Measurements from ENCODE around the gene TMEM158.

Gene TMEM158

DNA sequence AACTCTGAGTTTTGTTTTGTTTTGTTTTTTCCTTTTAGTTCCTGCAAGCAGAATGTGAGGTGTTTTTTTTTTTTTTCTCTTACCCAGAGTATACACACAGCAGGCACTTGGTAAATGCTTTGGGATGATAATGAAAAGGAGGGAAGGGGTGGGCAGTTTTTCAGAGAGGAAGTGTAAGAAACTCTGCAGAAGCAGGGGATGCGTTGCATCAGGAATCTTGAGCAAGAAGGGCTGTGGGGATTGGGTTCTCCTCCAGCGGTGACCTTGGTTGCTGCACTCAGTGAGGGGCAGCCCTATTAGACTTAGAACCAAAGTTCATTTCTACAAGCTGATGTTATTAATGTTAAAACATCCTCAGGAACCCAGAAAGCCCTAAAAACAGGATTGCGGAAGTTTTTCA is 32.2 kb upstream of the TMEM158 start:
- Histone ChIP-seq H4K20me1 (ENCODE audit: insufficient read depth, low read length) (no peaks in the 10 kb centered on the region), H3K79me2 (ENCODE audit: insufficient read depth, low read length) (no peaks in the 10 kb centered on the region), H3K4me3 (ENCODE audit: low read depth in 1 of 2, low read length in 2 of 2) (no peak overlapping the region), H3K4me2 (ENCODE audit: insufficient read depth, low read length) (no peak overlapping the region), H3K9me3 (ENCODE audit: insufficient read depth, low read length, severe bottlenecking) (no peaks in the 10 kb centered on the region), H3K27ac (ENCODE audit: low read length) (no peak overlapping the region), H3K4me1 (ENCODE audit: insufficient read depth, low read length) (no peaks in the 10 kb centered on the region), H3K9ac (ENCODE audit: low read depth, low read length) (no peak overlapping the region), H3K36me3 (ENCODE audit: insufficient read depth, low read length) (no peaks in the 10 kb centered on the region), H2AFZ (ENCODE audit: low read depth, low read length) (no peak overlapping the region), H3K27me3 (ENCODE audit: insufficient read depth, low read length, poor library complexity) (peaks cover 2% of the 10 kb centered on the region)
- ATAC-seq (ENCODE audit: insufficient read depth, low read depth): no peak
- TF ChIP-seq, protein P1, sequence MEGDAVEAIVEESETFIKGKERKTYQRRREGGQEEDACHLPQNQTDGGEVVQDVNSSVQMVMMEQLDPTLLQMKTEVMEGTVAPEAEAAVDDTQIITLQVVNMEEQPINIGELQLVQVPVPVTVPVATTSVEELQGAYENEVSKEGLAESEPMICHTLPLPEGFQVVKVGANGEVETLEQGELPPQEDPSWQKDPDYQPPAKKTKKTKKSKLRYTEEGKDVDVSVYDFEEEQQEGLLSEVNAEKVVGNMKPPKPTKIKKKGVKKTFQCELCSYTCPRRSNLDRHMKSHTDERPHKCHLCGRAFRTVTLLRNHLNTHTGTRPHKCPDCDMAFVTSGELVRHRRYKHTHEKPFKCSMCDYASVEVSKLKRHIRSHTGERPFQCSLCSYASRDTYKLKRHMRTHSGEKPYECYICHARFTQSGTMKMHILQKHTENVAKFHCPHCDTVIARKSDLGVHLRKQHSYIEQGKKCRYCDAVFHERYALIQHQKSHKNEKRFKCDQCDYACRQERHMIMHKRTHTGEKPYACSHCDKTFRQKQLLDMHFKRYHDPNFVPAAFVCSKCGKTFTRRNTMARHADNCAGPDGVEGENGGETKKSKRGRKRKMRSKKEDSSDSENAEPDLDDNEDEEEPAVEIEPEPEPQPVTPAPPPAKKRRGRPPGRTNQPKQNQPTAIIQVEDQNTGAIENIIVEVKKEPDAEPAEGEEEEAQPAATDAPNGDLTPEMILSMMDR (IDR thresholded peaks at IDR 0.05; ENCODE audit: borderline replicate concordance, extremely low read depth, low read length, poor library complexity, severe bottlenecking): no peak
- TF ChIP-seq EZH2 (IDR thresholded peaks at IDR 0.05; ENCODE audit: borderline replicate concordance, low read depth, low read length, severe bottlenecking): no peak
- DNase-seq: no peak

DNA sequence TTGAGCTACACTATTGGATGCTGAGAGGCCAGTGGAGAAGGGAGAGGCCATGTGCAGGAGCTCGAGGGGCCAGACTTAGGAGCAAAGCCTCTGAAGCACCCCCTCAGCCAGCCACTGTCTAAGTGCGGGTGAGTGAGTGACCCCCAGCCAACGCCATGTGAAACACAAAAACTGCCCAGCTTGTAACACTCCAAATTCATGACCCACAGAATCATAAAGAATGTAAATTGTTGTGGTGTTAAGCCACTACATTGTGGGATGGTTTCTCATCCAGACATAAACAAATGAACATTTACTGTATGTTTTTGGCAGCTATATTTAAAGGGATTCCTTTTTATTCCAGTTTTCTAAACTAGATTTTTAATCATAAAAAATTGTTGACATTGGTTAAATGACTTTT is 27.2 kb upstream of the TMEM158 start:
- DNase-seq (no peak), ATAC-seq (ENCODE audit: insufficient read depth, low read depth) (no peak)
- Histone ChIP-seq H3K36me3 (ENCODE audit: insufficient read depth, low read length) (no peaks in the 10 kb centered on the region), H3K79me2 (ENCODE audit: insufficient read depth, low read length) (no peaks in the 10 kb centered on the region), H2AFZ (ENCODE audit: low read depth, low read length) (no peak overlapping the region), H3K27ac (ENCODE audit: low read length) (no peak overlapping the region), H3K9ac (ENCODE audit: low read depth, low read length) (no peak overlapping the region), H3K27me3 (ENCODE audit: insufficient read depth, low read length, poor library complexity) (peaks cover 2% of the 10 kb centered on the region), H3K4me2 (ENCODE audit: insufficient read depth, low read length) (no peak overlapping the region), H3K4me3 (ENCODE audit: low read depth in 1 of 2, low read length in 2 of 2) (no peak overlapping the region), H3K4me1 (ENCODE audit: insufficient read depth, low read length) (no peaks in the 10 kb centered on the region), H4K20me1 (ENCODE audit: insufficient read depth, low read length) (no peaks in the 10 kb centered on the region), H3K9me3 (ENCODE audit: insufficient read depth, low read length, severe bottlenecking) (no peaks in the 10 kb centered on the region)
- no peak for TF ChIP-seq EZH2 (IDR thresholded peaks at IDR 0.05; ENCODE audit: borderline replicate concordance, low read depth, low read length, severe bottlenecking)
- TF ChIP-seq, protein P1 (IDR thresholded peaks at IDR 0.05; ENCODE audit: borderline replicate concordance, extremely low read depth, low read length, poor library complexity, severe bottlenecking): no peak

DNA sequence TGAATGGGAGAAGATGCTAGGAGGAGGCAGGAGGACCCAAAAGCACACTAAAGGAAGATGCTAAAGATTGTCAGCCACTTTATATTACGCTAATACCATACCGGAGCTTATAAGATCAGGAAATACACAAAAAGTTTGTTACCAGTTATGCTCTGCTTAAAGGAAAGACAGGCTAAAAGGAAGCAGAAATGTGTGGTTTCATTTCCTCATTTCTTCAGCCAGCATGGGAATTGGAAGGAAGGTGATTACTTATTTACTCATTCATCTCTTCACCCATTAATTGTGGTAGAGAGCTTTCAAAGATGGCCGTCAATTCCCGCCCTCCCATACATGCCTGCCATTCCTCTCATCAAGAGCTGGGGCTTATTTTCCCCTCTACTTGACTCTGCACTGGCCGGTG is 26.7 kb upstream of the TMEM158 start:
- Histone ChIP-seq H4K20me1 (ENCODE audit: insufficient read depth, low read length) (no peaks in the 10 kb centered on the region), H3K36me3 (ENCODE audit: insufficient read depth, low read length) (no peaks in the 10 kb centered on the region), H3K79me2 (ENCODE audit: insufficient read depth, low read length) (no peaks in the 10 kb centered on the region), H3K4me1 (ENCODE audit: insufficient read depth, low read length) (no peaks in the 10 kb centered on the region), H2AFZ (ENCODE audit: low read depth, low read length) (no peak overlapping the region), H3K27me3 (ENCODE audit: insufficient read depth, low read length, poor library complexity) (peaks cover 2% of the 10 kb centered on the region), H3K9ac (ENCODE audit: low read depth, low read length) (no peak overlapping the region), H3K27ac (ENCODE audit: low read length) (no peak overlapping the region), H3K4me3 (ENCODE audit: low read depth in 1 of 2, low read length in 2 of 2) (no peak overlapping the region), H3K4me2 (ENCODE audit: insufficient read depth, low read length) (no peak overlapping the region), H3K9me3 (ENCODE audit: insufficient read depth, low read length, severe bottlenecking) (no peaks in the 10 kb centered on the region)
- no peak for ATAC-seq (ENCODE audit: insufficient read depth, low read depth)
- no peak for DNase-seq
- no peak for TF ChIP-seq EZH2 (IDR thresholded peaks at IDR 0.05; ENCODE audit: borderline replicate concordance, low read depth, low read length, severe bottlenecking)
- TF ChIP-seq, protein P1 (IDR thresholded peaks at IDR 0.05; ENCODE audit: borderline replicate concordance, extremely low read depth, low read length, poor library complexity, severe bottlenecking): no peak

DNA sequence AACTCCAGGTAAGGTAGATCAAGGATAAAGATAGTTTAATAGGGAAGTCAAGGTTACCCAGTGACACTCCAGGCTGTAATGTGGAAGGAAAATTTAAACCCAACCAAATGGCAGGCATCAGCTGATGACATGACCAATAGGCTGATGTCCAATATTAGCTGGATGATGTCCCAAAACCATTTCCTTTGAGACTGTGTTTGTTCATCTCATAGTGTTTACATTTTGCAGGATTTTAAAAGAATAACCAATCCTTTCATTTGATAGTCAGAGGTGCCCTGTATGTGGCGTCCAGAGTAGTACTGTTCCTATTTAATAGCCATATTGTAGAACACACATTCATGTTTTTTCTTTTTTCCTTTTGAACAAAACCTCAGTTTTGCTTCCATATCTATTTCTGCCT is 23.3 kb upstream of the TMEM158 start:
- H3K27ac ChIP-seq (ENCODE audit: low read length): no peak overlapping the region

More for the DNA sequence above, 23.3 kb upstream of the TMEM158 start:
- Histone ChIP-seq H3K4me1 (ENCODE audit: insufficient read depth, low read length) (no peaks in the 10 kb centered on the region), H4K20me1 (ENCODE audit: insufficient read depth, low read length) (no peaks in the 10 kb centered on the region), H3K4me2 (ENCODE audit: insufficient read depth, low read length) (no peak overlapping the region), H3K36me3 (ENCODE audit: insufficient read depth, low read length) (no peaks in the 10 kb centered on the region), H3K9ac (ENCODE audit: low read depth, low read length) (no peak overlapping the region), H3K27me3 (ENCODE audit: insufficient read depth, low read length, poor library complexity) (no peaks in the 10 kb centered on the region), H2AFZ (ENCODE audit: low read depth, low read length) (no peak overlapping the region), H3K9me3 (ENCODE audit: insufficient read depth, low read length, severe bottlenecking) (no peaks in the 10 kb centered on the region), H3K79me2 (ENCODE audit: insufficient read depth, low read length) (no peaks in the 10 kb centered on the region), H3K4me3 (ENCODE audit: low read depth in 1 of 2, low read length in 2 of 2) (no peak overlapping the region)
- DNase-seq: no peak
- TF ChIP-seq EZH2 (IDR thresholded peaks at IDR 0.05; ENCODE audit: borderline replicate concordance, low read depth, low read length, severe bottlenecking): no peak
- TF ChIP-seq, protein P1 (IDR thresholded peaks at IDR 0.05; ENCODE audit: borderline replicate concordance, extremely low read depth, low read length, poor library complexity, severe bottlenecking): no peak
- ATAC-seq (ENCODE audit: insufficient read depth, low read depth): no peak

Data from DND-41 (cell line).